ENCODE measurements around the gene SLC25A18.

SLC25A18 gene

DNA sequence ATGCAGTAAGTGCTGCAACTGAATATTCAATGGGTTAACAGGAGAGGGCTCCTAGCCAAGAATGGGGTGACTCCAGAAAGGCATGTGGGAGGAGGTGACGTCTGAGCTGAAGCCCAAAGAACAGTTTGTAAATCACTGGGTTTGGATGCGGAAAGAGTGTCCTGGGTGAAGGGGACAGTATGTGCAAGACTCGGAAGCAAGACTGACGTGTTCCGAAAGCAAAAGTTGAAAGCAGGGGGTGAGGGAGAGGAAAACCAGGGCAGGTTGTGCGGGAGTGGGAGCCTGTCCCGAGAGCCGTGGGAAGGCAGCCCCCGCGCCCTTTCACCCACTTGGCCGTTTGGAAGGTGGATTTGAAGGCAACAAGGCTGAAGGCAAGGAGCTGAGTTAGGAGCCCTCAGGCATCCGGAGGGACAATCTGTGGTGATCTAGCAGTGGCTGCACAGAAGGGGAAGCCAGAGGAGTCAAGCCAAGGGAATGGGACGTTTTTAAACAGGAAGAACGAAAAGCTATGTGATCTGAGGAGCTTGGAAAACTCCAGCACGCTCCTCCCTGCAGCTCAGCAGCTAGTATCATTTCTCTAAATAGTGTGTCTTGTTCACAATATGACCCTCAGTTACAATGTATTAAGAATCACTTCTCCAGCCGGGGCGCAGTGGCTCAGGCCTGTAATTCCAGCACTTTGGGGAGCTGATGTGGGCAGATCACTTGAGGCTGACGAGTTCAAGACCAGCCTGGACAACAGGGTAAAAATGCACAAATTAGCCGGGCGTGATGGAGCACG is 7.7 kb downstream of the SLC25A18 start:
- DNase-seq = no peak

GRCh38 chr22:17575151-17575550 is 11.9 kb downstream of the SLC25A18 start:
- DNase-seq = no peak

DNA sequence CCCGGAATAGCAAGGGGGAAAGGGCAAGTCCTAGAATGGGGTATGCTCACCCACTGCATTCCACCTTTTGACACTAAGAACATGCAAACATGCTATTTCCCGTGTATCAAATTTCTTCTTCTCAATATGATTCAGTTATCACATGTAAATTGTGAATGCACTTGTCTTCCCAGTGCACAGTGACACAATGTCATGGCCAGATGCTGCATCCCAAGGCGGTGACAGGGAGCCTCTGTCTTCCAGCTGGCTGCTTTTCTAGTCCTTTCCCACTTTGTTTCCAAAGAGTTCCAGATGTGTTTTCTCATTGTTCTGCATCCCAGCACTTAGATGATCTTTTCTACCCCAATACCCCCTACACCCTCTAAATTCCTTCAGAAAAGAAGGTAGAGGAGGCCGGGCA is 12.4 kb downstream of the SLC25A18 start:
- no peak for DNase-seq

- DNase-seq = no peak
Observed at GRCh38 chr22:17576470-17576869, 13.2 kb downstream of the SLC25A18 start.

- DNase-seq = no peak
Observed at GRCh38 chr22:17578136-17578754, 14.9 kb downstream of the SLC25A18 start.

- DNase-seq = no peak
Observed at GRCh38 chr22:17579535-17579981, 16.3 kb downstream of the SLC25A18 start.

DNA sequence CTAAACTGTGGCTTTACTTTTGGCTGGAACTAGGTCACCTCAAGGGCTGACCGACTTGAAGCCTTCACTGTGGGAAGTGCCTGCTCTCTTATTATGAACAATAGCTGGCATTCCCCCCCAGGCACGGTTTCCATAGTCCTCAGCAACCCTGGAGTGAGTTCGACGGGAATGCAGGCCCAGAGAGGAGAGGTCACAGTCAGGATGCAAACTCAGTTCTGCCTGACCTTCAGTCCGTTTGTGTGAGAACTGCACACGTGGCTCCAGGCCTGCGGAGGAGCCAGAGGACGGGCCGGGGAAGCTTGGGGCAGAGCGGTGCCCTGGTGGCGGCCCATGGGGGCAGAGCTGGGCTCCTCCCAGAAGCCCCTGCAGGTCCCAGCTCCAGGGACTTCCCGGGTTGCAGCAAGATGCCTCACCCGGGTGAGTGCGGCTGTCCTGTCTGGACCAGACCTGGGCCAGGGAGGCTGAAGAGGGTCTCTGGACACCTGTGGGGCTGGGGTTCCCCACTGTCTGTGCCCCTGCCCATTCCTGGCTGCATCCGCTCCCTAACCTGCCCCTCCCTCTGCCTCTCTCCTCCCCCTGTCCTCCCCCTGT is 17.2 kb downstream of the SLC25A18 start:
- no peak for DNase-seq

DNA sequence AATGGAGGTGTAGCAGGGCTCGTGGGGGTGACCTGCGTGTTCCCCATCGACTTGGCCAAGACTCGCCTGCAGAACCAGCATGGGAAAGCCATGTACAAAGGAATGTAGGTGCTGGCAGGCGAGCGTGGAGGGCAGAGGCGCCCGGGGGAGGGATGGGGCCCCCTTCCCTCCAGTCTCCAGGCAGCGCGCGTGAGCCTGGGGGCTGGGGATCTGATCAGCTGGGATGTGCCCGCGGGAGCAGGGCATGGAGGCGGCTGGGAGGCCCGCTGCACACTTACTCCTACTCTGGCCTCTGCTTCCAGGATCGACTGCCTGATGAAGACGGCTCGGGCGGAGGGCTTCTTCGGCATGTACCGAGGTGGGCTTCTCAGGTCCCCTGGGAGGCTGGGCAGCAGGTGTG is 17.8 kb downstream of the SLC25A18 start:
- DNase-seq = no peak

DNA sequence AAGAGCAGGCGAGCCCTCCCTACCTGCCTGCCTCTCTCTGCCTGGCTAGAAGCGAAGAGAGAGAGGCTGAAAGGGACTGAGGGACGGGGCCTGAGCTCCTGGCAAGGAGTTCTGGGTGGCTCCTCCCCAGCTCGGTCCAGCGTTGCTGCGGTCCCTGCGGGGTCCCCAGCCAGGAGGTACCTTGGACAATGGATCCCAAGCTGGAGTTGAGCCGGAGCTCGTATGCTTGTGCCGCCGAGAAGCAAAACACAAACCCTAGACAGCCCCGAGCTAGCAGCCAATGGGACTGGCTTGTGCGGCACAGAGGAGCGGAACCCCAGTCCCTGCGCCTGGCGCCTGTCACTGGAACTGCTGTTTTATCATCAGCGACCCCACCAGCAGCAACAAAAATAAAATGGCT is 18.3 kb downstream of the SLC25A18 start:
- DNase-seq = no peak

DNA sequence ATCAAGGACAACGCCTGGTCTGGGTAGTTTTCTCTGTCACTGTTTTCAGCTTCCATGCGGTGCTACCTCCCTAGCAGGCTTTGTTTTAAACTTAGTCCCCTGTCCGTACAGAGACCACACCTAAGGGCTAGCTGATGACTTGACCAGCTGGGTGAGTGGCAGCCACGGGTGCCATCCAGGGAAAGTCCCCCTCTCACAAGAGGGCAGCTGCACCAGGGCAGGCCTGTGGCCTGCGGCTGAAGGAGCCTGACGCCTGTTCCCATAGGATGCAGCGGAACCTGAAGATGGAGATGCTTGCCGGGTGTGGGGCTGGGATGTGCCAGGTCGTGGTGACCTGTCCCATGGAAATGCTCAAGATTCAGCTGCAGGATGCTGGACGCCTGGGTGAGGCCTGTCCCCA is 19.9 kb downstream of the SLC25A18 start:
- no peak for DNase-seq

- DNase-seq = no peak
Observed at GRCh38 chr22:17586831-17587440, 23.6 kb downstream of the SLC25A18 start.

GRCh38 chr22:17587629-17588028 is 24.3 kb downstream of the SLC25A18 start:
- no peak for DNase-seq

DNA sequence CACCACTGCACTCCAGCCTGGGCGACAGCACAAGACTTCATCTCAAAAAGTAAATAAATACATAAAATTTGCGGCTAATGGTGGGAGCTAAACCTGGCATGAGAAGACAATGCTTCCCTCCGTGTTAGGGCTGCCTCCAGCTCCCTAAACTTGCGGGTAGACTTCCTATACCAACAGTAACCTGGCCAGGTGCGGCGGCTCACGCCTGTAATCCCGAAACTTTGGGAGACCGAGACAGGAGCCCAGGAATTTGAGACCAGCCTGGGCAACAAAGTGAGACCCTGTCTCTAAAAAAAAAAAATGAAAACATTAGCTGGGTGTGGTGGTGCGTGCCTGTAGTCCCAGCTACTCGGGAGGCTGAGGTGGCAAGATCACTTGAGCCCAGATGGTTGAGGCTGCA is 25.3 kb downstream of the SLC25A18 start:
- DNase-seq = no peak

DNA sequence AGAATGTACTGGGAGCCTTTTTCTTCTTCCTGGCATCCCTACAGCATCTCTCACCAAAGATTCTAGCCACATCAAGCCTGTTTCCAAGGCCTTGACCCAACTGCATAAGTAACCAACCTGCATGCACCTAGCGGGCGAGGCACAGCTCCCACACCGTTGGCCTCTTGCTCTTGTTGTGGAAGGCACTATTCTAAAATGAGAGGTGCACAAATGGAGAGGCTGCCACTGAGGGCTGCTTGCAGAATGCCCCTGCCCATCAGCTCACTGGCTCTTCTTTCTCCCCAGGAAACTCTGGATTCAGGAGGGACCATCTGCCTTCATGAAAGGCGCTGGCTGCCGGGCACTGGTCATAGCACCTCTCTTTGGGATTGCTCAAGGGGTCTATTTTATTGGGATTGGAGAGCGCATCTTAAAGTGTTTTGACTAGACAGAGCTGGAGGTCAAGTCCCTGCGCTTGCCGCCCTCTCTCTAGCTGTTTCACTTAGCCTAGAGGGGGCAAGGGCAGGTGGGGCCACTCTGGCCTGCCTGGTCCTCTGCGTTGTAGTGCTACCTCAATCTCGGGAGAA is 26.6 kb downstream of the SLC25A18 start:
- DNase-seq = no peak

- DNase-seq = no peak
Observed at GRCh38 chr22:17590586-17590985, 27.3 kb downstream of the SLC25A18 start.

DNA sequence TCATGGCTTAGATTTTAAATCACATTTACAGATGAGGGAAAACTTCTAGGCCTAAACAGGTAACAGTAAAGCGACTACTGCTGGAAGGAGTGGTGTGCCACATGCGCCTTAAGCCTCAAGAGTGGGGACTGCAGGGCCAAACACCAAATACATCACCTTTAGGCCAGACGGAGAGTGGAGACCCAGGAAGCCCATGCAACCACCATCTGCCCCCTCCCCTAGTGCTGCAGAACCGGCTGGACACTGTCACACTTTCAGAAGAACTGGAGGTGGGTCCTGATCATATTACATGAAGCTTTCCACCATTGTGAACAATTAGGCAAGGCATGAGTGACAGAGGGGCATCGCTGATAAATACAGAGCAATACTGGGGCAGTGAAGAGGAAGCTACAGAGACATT is 28.9 kb downstream of the SLC25A18 start:
- no peak for DNase-seq

- no peak for DNase-seq
Observed at GRCh38 chr22:17596226-17596625, 32.9 kb downstream of the SLC25A18 start.

DNA sequence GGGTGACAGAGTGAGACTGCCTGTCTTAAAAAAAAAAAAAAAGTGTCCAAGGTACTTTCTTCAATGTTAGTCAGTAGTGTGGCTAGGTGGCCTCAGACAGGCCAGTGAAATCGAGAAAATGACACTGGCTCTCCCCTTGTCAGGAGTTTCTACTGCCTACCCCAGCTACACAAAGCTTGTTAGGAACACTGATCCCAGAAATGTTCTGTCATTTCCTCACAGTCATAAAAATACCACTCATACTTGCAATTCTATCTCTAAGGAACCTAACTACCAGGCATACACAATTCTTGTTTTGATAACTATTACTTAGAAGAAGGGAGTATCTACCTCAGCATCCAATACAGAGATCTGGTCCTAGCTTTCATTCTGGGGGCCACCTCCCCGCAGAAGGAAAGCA is 33.9 kb downstream of the SLC25A18 start:
- no peak for DNase-seq

- no peak for DNase-seq
Observed at GRCh38 chr22:17598318-17598717, 35.0 kb downstream of the SLC25A18 start.

DNA sequence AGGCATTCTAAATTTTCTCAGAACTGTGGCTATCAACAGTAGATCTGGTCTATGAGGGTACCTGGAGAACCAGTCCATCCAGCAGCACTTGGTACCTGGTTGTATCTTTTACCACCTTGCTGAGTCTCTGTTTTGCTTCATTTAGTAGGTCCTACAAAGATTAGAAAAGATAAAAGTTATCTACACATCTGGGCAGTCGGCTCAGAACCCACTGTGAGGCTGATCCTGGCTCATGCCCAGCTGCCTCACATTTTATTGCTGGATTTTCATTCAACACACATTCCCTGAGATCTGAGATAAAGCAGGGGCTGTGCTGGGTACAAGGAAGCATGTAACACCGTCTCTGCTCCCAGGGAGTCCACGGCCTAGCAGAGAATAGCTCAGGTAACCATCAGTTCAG is 37.7 kb downstream of the SLC25A18 start:
- DNase-seq = no peak

DNA sequence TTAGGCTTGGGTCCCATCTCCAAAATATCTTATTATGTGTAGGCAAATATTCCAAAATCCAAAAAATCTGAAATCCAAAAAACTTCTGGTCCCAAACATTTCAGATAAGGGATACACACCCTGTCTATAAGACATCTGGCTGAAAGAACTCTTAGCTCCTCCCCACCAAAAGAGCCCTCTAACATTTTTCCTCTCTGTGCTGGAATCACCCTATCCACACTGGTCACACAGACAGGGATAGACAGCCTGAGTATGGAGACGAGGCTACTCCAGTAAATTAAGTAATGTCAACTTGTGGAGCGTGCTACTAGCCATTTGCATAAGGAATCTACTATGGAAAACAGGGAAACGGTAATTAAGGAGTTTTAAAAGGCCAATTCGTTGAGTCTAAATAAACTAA is 40.4 kb downstream of the SLC25A18 start:
- DNase-seq = no peak

DNA sequence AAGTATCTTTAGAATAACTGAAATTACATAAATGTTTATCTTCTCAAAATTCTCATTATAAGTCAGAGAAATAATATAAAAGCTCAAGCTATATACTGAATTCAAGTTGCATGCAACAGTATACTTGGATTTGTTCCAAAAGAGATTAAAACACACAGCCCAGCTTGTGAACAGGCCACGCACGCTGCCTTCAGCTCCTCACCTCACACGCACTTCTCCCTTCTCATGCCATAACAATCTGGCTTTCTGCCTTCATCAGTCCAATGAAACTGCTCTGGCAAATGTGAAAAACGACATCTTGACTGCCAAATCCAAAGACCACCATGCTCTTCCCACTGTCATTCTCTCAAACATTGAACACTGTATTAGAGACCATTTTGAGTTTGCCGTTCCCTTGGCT is 43.2 kb downstream of the SLC25A18 start:
- DNase-seq = no peak

- DNase-seq = no peak
Observed at GRCh38 chr22:17607891-17608521, 44.7 kb downstream of the SLC25A18 start.
